Breast epithelium (tissue), 3 donors: ENCODE measurements around the gene NAT16.

Source experiments
- POLR2A ChIP-seq: fragments of 450-650 bp; IDR thresholded peaks from one replicate; pipeline ENCODE4 v1.6.1; 2016; ENCODE audit warnings: antibody characterized with exemption, mild to moderate bottlenecking, moderate library complexity
- POLR2AphosphoS5 ChIP-seq, 3 donors: sonication (generic); formaldehyde crosslinking; IDR thresholded peaks; one replicate each; pipeline ENCODE4 v1.6.1; 2017; ENCODE audit warnings: antibody characterized with exemption in 3 of 3

- TF ChIP-seq POLR2AphosphoS5 (IDR thresholded peaks at IDR 0.05) (no peak), POLR2A (no peak)
Measured at GRCh38 chr7:101175664-101176063, 4.4 kb downstream of the NAT16 start.
